GM23338 (cell line): Measurements from ENCODE around the gene IDI1. TPM values are rescaled to one million over a fixed set of nuclear protein-coding genes. Genes with fewer than 3 reads are reported as not detected.

Source experiments
- ATAC-seq: fragments of 200-7000 bp; cut with Tn5 transposase; 3 replicates; pipeline ENCODE4 v1.9.1; 2020
- DNase-seq: peaks from one replicate; pipeline ENCODE4 v3.0.0-alpha.2; 2015; ENCODE audit warnings: low spot score
- H2AFZ ChIP-seq: fragments of 200-600 bp; sonication (generic); 2 replicates; pipeline ENCODE4 v1.8.0; 2016; ENCODE audit warnings: antibody characterized with exemption, mild to moderate bottlenecking, moderate library complexity
- H3F3A ChIP-seq: fragments of 200-600 bp; sonication (generic); replicated peaks from 2 replicates; pipeline ENCODE4 v1.8.0; 2017; ENCODE audit warnings: antibody characterized with exemption, mixed run types, low read depth
- H3K27ac ChIP-seq: fragments of 200-600 bp; sonication (generic); 2 replicates; pipeline ENCODE4 v1.6.1; 2016; ENCODE audit warnings: low read depth
- H3K27me3 ChIP-seq: fragments of 200-600 bp; sonication (generic); 2 replicates; pipeline ENCODE4 v1.8.0; 2016; ENCODE audit warnings: mild to moderate bottlenecking, mixed run types, moderate library complexity; ENCODE audit not compliant: insufficient read depth
- H3K36me3 ChIP-seq: fragments of 200-600 bp; sonication (generic); 2 replicates; pipeline ENCODE4 v1.8.0; 2016; ENCODE audit warnings: mild to moderate bottlenecking; ENCODE audit not compliant: insufficient read depth
- H3K4me1 ChIP-seq: fragments of 200-600 bp; sonication (generic); 2 replicates; pipeline ENCODE4 v1.8.0; 2016; ENCODE audit warnings: mild to moderate bottlenecking, moderate library complexity; ENCODE audit not compliant: insufficient read depth
- H3K4me2 ChIP-seq: fragments of 200-600 bp; sonication (generic); 2 replicates; pipeline ENCODE4 v1.7.1; 2017; ENCODE audit warnings: mixed run types
- H3K4me3 ChIP-seq: fragments of 200-600 bp; sonication (generic); 2 replicates; pipeline ENCODE4 v1.6.1; 2016; ENCODE audit warnings: mixed run types
- H3K79me2 ChIP-seq: fragments of 200-600 bp; sonication (generic); replicated peaks from 2 replicates; pipeline ENCODE4 v1.8.0; 2017; ENCODE audit warnings: mild to moderate bottlenecking; ENCODE audit not compliant: insufficient read depth
- H3K9me2 ChIP-seq: fragments of 200-600 bp; sonication (generic); 2 replicates; pipeline ENCODE4 v1.8.0; 2017; ENCODE audit not compliant: insufficient read depth
- H4K20me1 ChIP-seq: fragments of 200-600 bp; sonication (generic); replicated peaks from 2 replicates; pipeline ENCODE4 v1.8.0; 2017; ENCODE audit warnings: mild to moderate bottlenecking; ENCODE audit not compliant: insufficient read depth
- H3K27ac Mint-ChIP-seq: 2 replicates; pipeline ENCODE4 v1.8.0; 2020; ENCODE audit warnings: inconsistent platforms, mild to moderate bottlenecking, moderate library complexity, mixed read lengths
- H3K27me3 Mint-ChIP-seq: 3 replicates; pipeline ENCODE4 v1.8.0; 2022; ENCODE audit warnings: low read depth, mild to moderate bottlenecking, moderate library complexity, mixed read lengths, inconsistent platforms; ENCODE audit not compliant: insufficient read depth, poor library complexity
- H3K36me3 Mint-ChIP-seq: 3 replicates; pipeline ENCODE4 v1.8.0; 2021; ENCODE audit warnings: low read depth, mild to moderate bottlenecking, inconsistent platforms, moderate library complexity, mixed read lengths
- H3K4me1 Mint-ChIP-seq: 3 replicates; pipeline ENCODE4 v1.8.0; 2020; ENCODE audit warnings: mild to moderate bottlenecking, inconsistent platforms, mixed read lengths
- H3K4me3 Mint-ChIP-seq: 3 replicates; pipeline ENCODE4 v1.8.0; 2021; ENCODE audit warnings: moderate library complexity, mild to moderate bottlenecking, inconsistent platforms, mixed read lengths
- H3K9me3 Mint-ChIP-seq: 3 replicates; pipeline ENCODE4 v1.8.0; 2020; ENCODE audit warnings: moderate library complexity, mild to moderate bottlenecking, inconsistent platforms, mixed read lengths
- CREB1 ChIP-seq: fragments of 250-450 bp; sonication (Bioruptor Pico); IDR thresholded peaks from 2 replicates; pipeline ENCODE4 v1.5.0; 2020; ENCODE audit warnings: low read depth, mild to moderate bottlenecking, moderate library complexity
- CTCF ChIP-seq, 2 experiments: fragments of 200-600 bp in 1 of 2; sonication (generic) in 1 of 2; conservative IDR thresholded peaks; 2 replicates each; pipeline versions ENCODE4 v1.5.1 to v1.6.1; 2016 to 2017; ENCODE audit warnings: antibody characterized with exemption in 2 of 2, low read depth in 2 of 2, mild to moderate bottlenecking in 2 of 2, moderate library complexity in 1 of 2
- ETS1 ChIP-seq: IDR thresholded peaks from 2 replicates; pipeline ENCODE4 v1.6.1; 2016; ENCODE audit warnings: antibody characterized with exemption
- EZH2phosphoT487 ChIP-seq: fragments of 200-600 bp; sonication (generic); IDR thresholded peaks from one replicate; pipeline ENCODE4 v1.8.1; 2018; ENCODE audit warnings: antibody characterized with exemption; ENCODE audit not compliant: unreplicated experiment
- JUNB ChIP-seq: IDR thresholded peaks from one replicate; pipeline ENCODE4 v1.6.1; 2016; ENCODE audit warnings: antibody characterized with exemption; ENCODE audit not compliant: unreplicated experiment
- POLR2AphosphoS5 ChIP-seq: IDR thresholded peaks from 2 replicates; pipeline ENCODE4 v1.6.1; 2016; ENCODE audit warnings: antibody characterized with exemption, low read depth
- polyA plus RNA-seq: library from polyadenylated mRNA; unstranded; fragments of >200 nt; fragmentation: Nextera tagmentation; extraction: Ambion mirVana; gene quantifications from 2 replicates; pipeline ENCODE4 v1.2.1, GENCODE V29; 2016
- total RNA-seq: library from RNA; depleted of rRNA; stranded (reverse); fragments of >200 nt; shearing (Covaris generic); gene quantifications from 2 replicates; pipeline ENCODE4 v1.2.3, GENCODE V29; 2014
- TF ChIP-seq, protein P1 (sequence below): fragments of 250-450 bp; sonication (Bioruptor Pico); IDR thresholded peaks from 2 replicates; pipeline ENCODE4 v1.5.0; 2020; ENCODE audit warnings: mild to moderate bottlenecking, moderate library complexity

IDI1 gene
- total and polyA plus RNA-seq, 2 experiments from 2014 or later, result 119 to 154 TPM

DNA sequence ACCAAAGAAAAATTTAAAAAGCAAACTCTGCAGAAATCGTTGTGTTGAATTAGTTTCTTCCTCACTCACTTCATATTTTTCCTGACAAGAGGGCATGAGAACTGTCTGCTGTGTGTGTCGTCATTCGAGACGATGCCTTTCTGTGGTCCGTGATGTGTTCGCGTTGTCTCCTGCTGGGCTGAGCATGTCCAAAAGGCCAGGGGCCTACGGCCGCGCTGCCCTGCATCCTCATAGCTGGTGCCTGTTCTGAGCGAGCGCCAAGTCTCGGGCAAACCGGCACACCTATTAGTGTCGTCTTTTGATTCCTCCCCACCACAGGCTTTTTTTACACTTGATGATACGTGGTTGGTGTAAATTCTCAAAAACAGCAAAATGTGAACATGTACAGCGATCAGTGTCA lies 34.7 kb upstream of the IDI1 start:
- Histone ChIP-seq H3K4me3 (no peak overlapping the region), H3K27ac (no peak overlapping the region), H2AFZ (no peak overlapping the region), H3F3A (no peaks in the 10 kb centered on the region), H3K36me3 (peaks cover 27% of the 10 kb centered on the region), H3K9me2 (no peaks in the 10 kb centered on the region), H4K20me1 (peaks cover 15% of the 10 kb centered on the region; the same call in 1 of the 2 replicates), H3K27me3 (no peaks in the 10 kb centered on the region), H3K79me2 (no peaks in the 10 kb centered on the region), H3K4me2 (no peak overlapping the region), H3K4me1 (no peaks in the 10 kb centered on the region)
- no peaks in the 10 kb centered on the region for H3K4me1 Mint-ChIP-seq
- no peak overlapping the region for H3K4me3 Mint-ChIP-seq
- H3K27ac Mint-ChIP-seq, result no peak overlapping the region
- H3K36me3 Mint-ChIP-seq, result peaks cover 44% of the 10 kb centered on the region
- ATAC-seq (no peak), DNase-seq (no peak)
- TF ChIP-seq CTCF (conservative IDR thresholded peaks at IDR 0.05; ENCODE audit: low read depth in 2 of 2) (no peak), CREB1 (CRISPR knock-in tag) (no peak), POLR2AphosphoS5 (no peak), ETS1 (no peak), JUNB (no peak)
- H3K9me3 Mint-ChIP-seq, result no peaks in the 10 kb centered on the region
- peaks cover 10% of the 10 kb centered on the region for H3K27me3 Mint-ChIP-seq

DNA sequence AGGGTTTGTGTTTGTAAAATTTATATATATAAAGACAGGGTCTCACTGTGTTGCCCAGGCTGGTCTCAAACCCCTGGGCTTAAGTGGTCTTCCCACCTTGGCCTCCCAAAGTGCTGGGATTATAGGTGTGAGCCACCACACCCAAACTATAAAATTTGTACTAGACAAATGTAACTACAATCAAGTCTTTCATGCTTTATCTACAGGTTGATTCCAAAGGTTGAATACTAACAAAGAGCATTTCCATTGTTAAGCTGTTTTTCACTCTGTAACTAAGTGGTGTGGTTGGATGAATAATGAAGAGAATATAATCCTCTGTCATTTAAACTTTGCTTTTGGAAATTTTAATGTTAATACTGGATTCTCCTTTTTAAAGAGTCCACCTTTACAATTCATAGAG lies 29.7 kb upstream of the IDI1 start:
- H3K4me1 ChIP-seq, result no peaks in the 10 kb centered on the region
- Mint-ChIP-seq H3K27ac (no peak overlapping the region), H3K27me3 (peaks cover 2% of the 10 kb centered on the region), H3K4me3 (no peak overlapping the region), H3K4me1 (no peaks in the 10 kb centered on the region), H3K9me3 (no peaks in the 10 kb centered on the region), H3K36me3 (peaks cover 33% of the 10 kb centered on the region)
- no peak for DNase-seq
- no peaks in the 10 kb centered on the region for H3K27me3 ChIP-seq
- H4K20me1 ChIP-seq, result 0 out of 2 replicates have a peak, but pooled peaks cover 9% of the 10 kb centered on the region
- no peaks in the 10 kb centered on the region for H3F3A ChIP-seq
- no peaks in the 10 kb centered on the region for H3K79me2 ChIP-seq
- no peak overlapping the region for H3K27ac ChIP-seq
- no peak for ATAC-seq
- H2AFZ ChIP-seq, result no peak overlapping the region
- no peaks in the 10 kb centered on the region for H3K9me2 ChIP-seq
- TF ChIP-seq EZH2phosphoT487, result no peak
- H3K4me3 ChIP-seq, result no peak overlapping the region
- H3K4me2 ChIP-seq, result no peak overlapping the region
- peaks cover 29% of the 10 kb centered on the region for H3K36me3 ChIP-seq

- peaks cover 4% of the 10 kb centered on the region; the same call in 2 of the 3 replicates for H3K4me1 Mint-ChIP-seq
- H3K4me1 ChIP-seq, result no peaks in the 10 kb centered on the region; the same call in 1 of the 2 replicates
- no peak overlapping the region for H2AFZ ChIP-seq
- 0 out of 2 replicates have a peak, but pooled peaks cover 5% of the 10 kb centered on the region for H4K20me1 ChIP-seq
- no peaks in the 10 kb centered on the region for H3F3A ChIP-seq
- no peaks in the 10 kb centered on the region for H3K9me3 Mint-ChIP-seq
- H3K9me2 ChIP-seq, result no peaks in the 10 kb centered on the region
- peaks cover 28% of the 10 kb centered on the region for H3K36me3 Mint-ChIP-seq
- H3K4me2 ChIP-seq, result no peak overlapping the region
- no peaks in the 10 kb centered on the region for H3K27me3 ChIP-seq
- H3K4me3 ChIP-seq, result no peak overlapping the region
- H3K79me2 ChIP-seq, result 0 out of 2 replicates have a peak, but pooled peaks cover 1% of the 10 kb centered on the region
- peak overlapping the region; percentile 69; the same call in 1 of the 2 replicates for H3K27ac Mint-ChIP-seq
- no peaks in the 10 kb centered on the region for H3K27me3 Mint-ChIP-seq
- peak; percentile 41 for DNase-seq
- H3K36me3 ChIP-seq, result peaks cover 23% of the 10 kb centered on the region; the same call in 1 of the 2 replicates
- no peak overlapping the region for H3K4me3 Mint-ChIP-seq
- ATAC-seq, result peak; percentile 31; the same call in 2 of the 3 replicates
- no peak overlapping the region for H3K27ac ChIP-seq
- TF ChIP-seq, protein P1, sequence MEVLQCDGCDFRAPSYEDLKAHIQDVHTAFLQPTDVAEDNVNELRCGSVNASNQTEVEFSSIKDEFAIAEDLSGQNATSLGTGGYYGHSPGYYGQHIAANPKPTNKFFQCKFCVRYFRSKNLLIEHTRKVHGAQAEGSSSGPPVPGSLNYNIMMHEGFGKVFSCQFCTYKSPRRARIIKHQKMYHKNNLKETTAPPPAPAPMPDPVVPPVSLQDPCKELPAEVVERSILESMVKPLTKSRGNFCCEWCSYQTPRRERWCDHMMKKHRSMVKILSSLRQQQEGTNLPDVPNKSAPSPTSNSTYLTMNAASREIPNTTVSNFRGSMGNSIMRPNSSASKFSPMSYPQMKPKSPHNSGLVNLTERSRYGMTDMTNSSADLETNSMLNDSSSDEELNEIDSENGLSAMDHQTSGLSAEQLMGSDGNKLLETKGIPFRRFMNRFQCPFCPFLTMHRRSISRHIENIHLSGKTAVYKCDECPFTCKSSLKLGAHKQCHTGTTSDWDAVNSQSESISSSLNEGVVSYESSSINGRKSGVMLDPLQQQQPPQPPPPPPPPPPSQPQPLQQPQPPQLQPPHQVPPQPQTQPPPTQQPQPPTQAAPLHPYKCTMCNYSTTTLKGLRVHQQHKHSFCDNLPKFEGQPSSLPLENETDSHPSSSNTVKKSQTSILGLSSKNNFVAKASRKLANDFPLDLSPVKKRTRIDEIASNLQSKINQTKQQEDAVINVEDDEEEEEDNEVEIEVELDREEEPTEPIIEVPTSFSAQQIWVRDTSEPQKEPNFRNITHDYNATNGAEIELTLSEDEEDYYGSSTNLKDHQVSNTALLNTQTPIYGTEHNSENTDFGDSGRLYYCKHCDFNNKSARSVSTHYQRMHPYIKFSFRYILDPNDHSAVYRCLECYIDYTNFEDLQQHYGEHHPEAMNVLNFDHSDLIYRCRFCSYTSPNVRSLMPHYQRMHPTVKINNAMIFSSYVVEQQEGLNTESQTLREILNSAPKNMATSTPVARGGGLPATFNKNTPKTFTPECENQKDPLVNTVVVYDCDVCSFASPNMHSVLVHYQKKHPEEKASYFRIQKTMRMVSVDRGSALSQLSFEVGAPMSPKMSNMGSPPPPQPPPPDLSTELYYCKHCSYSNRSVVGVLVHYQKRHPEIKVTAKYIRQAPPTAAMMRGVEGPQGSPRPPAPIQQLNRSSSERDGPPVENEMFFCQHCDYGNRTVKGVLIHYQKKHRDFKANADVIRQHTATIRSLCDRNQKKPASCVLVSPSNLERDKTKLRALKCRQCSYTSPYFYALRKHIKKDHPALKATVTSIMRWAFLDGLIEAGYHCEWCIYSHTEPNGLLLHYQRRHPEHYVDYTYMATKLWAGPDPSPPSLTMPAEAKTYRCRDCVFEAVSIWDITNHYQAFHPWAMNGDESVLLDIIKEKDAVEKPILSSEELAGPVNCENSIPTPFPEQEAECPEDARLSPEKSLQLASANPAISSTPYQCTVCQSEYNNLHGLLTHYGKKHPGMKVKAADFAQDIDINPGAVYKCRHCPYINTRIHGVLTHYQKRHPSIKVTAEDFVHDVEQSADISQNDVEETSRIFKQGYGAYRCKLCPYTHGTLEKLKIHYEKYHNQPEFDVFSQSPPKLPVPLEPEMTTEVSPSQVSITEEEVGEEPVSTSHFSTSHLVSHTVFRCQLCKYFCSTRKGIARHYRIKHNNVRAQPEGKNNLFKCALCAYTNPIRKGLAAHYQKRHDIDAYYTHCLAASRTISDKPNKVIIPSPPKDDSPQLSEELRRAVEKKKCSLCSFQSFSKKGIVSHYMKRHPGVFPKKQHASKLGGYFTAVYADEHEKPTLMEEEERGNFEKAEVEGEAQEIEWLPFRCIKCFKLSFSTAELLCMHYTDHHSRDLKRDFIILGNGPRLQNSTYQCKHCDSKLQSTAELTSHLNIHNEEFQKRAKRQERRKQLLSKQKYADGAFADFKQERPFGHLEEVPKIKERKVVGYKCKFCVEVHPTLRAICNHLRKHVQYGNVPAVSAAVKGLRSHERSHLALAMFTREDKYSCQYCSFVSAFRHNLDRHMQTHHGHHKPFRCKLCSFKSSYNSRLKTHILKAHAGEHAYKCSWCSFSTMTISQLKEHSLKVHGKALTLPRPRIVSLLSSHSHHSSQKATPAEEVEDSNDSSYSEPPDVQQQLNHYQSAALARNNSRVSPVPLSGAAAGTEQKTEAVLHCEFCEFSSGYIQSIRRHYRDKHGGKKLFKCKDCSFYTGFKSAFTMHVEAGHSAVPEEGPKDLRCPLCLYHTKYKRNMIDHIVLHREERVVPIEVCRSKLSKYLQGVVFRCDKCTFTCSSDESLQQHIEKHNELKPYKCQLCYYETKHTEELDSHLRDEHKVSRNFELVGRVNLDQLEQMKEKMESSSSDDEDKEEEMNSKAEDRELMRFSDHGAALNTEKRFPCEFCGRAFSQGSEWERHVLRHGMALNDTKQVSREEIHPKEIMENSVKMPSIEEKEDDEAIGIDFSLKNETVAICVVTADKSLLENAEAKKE, result no peak
- TF ChIP-seq EZH2phosphoT487 (no peak), POLR2AphosphoS5 (no peak)
These were observed 25.9 kb upstream of the IDI1 start for GRCh38 chr10:1074748-1075308.
